GM12878 (cell line): ENCODE data around the gene GRPEL2. TPM values are rescaled to one million over a fixed set of nuclear protein-coding genes. Genes with fewer than 3 reads are reported as not detected.

Experiments
- ATAC-seq: fragments of 200-7000 bp; cut with Tn5 transposase; 3 replicates; pipeline ENCODE4 v1.9.1; 2020; ENCODE audit warnings: mild to moderate bottlenecking, moderate library complexity
- BruUV-seq: library from RNA; stranded (reverse); fragments of 400-500 nt; replicated peaks from 2 replicates; lab custom pipeline; 2021; lab: Mats Ljungman, UMichigan
- CTCF ChIA-PET: fragments of 300-600 bp; sonication (Branson Sonifier 250); formaldehyde crosslinking; extraction: SDS; loops from one replicate; lab custom pipeline; 2021; ENCODE audit warnings: inconsistent platforms; lab: Yijun Ruan, JAX
- POLR2A ChIA-PET: fragments of 350-600 bp; formaldehyde crosslinking; extraction: SDS; loops from one replicate; lab custom pipeline; 2021; ENCODE audit warnings: inconsistent platforms; lab: Charles Lee
- RAD21 ChIA-PET: fragments of 300-600 bp; sonication (Branson Sonifier 250); formaldehyde crosslinking; loops from one replicate; lab custom pipeline; 2023; ENCODE audit warnings: antibody characterized with exemption; ENCODE audit not compliant: unreplicated experiment; lab: Charles Lee
- SMC1A ChIA-PET: fragments of 300-600 bp; sonication (Branson Sonifier 250); formaldehyde crosslinking; loops from one replicate; lab custom pipeline; 2023; ENCODE audit not compliant: unreplicated experiment, uncharacterized antibody; lab: Charles Lee
- DNase-seq: peaks from one replicate; pipeline ENCODE4 v3.0.0-alpha.2; 2011; ENCODE audit warnings: low read depth, low spot score
- FAIRE-seq: peaks from 3 replicates; lab custom pipeline; 2011; peaks lifted over from hg19 to GRCh38; lab: Jason Lieb, UNC
- H2AFZ ChIP-seq: 2 replicates; pipeline ENCODE4 v1.6.0; 2011; ENCODE audit warnings: low read depth, low read length, control low read depth; ENCODE audit not compliant: control insufficient read depth
- H3K27ac ChIP-seq: 2 replicates; pipeline ENCODE4 v1.5.1; 2011; ENCODE audit warnings: control low read depth; ENCODE audit not compliant: control insufficient read depth, insufficient read depth
- H3K27me3 ChIP-seq, 2 experiments: replicated peaks in 1 of 2; 2 replicates each; pipeline versions ENCODE4 v1.6.0 to v1.6.1; 2011; ENCODE audit warnings: low read length in 1 of 2; ENCODE audit not compliant: control insufficient read depth in 2 of 2, insufficient read depth in 2 of 2
- H3K36me3 ChIP-seq, 2 experiments: 2 replicates each; pipeline ENCODE4 v1.5.1; 2011; ENCODE audit warnings: low read length in 1 of 2; ENCODE audit not compliant: control insufficient read depth in 2 of 2, insufficient read depth in 2 of 2
- H3K4me1 ChIP-seq: 2 replicates; pipeline ENCODE4 v1.6.1; 2011; ENCODE audit warnings: mild to moderate bottlenecking, low read length, moderate library complexity, mixed read lengths; ENCODE audit not compliant: control insufficient read depth, insufficient read depth
- H3K4me2 ChIP-seq: 2 replicates; pipeline ENCODE4 v1.6.0; 2011; ENCODE audit warnings: control low read depth; ENCODE audit not compliant: control insufficient read depth, insufficient read depth
- H3K4me3 ChIP-seq: fragments of 200-600 bp; sonication (generic); 2 replicates; pipeline ENCODE4 v1.5.1; 2016
- H3K79me2 ChIP-seq: 2 replicates; pipeline ENCODE4 v1.6.0; 2011; ENCODE audit warnings: low read length; ENCODE audit not compliant: control insufficient read depth, insufficient read depth
- H3K9ac ChIP-seq: 2 replicates; pipeline ENCODE4 v1.8.0; 2011; ENCODE audit warnings: low read length, control low read depth, mixed read lengths; ENCODE audit not compliant: control insufficient read depth, insufficient read depth
- H3K9me3 ChIP-seq: replicated peaks from 3 replicates; pipeline ENCODE4 v1.5.1; 2011; ENCODE audit warnings: mild to moderate bottlenecking, low read length; ENCODE audit not compliant: control insufficient read depth, insufficient read depth
- H4K20me1 ChIP-seq: 2 replicates; pipeline ENCODE4 v1.6.0; 2011; ENCODE audit not compliant: control insufficient read depth, insufficient read depth
- PAX5 ChIP-seq: IDR thresholded peaks from 2 replicates; pipeline ENCODE4 v1.6.1; 2011; ENCODE audit warnings: low read depth, low read length, borderline replicate concordance
- WGBS: methylation state at CpG from one replicate; pipeline ENCODE4 v1.1.6; 2016; ENCODE audit warnings: low lambda C conversion rate; ENCODE audit not compliant: insufficient replicate concordance, insufficient coverage; ENCODE audit errors: missing lambda C conversion rate; 5-methylcytosine and 5-hydroxymethylcytosine counted together
- in situ Hi-C: fragments of 300-500 bp; cut with MboI; formaldehyde crosslinking; loops from 9 replicates; pipeline ENCODE4 v1.14.3; 2018; ENCODE audit warnings: mixed read lengths
- intact Hi-C: fragments of 100-400 bp; cut with micrococcal nuclease; formaldehyde crosslinking; loops from one replicate; pipeline ENCODE4 v1.14.2; 2022; ENCODE audit not compliant: unreplicated experiment
- polyA plus RNA-seq, 11 experiments: library from polyadenylated mRNA; depleted of rRNA in 4 of 11; unstranded in 6 of 11; stranded (reverse) in 5 of 11; fragments of >200 nt; fragmentation: Nextera tagmentation in 4 of 11; fragmentation: Illumina TruSeq in 1 of 11; extraction: Ambion mirVana in 4 of 11; extraction: Trizol in 1 of 11; gene quantifications; 1 replicate in 1 of 11; 2 replicates in 10 of 11; pipeline versions ENCODE4 v1.2.1 to v1.2.3, GENCODE V29; 2011 to 2016; ENCODE audit warnings: inconsistent platforms in 2 of 11, missing spikeins in 2 of 11, low read depth in 1 of 11
- total RNA-seq, 4 experiments: library from RNA; depleted of rRNA in 3 of 4; stranded (reverse); fragments of >200 nt in 3 of 4; fragmentation: Illumina TruSeq in 1 of 4; extraction: Trizol in 1 of 4; gene quantifications; 2 replicates each; pipeline versions ENCODE4 v1.2.1 to v1.2.3, GENCODE V29; 2013 to 2021
- TF ChIP-seq, protein P1 (sequence below): fragments of 450-650 bp; IDR thresholded peaks from 2 replicates; pipeline ENCODE4 v1.6.1; 2017; ENCODE audit warnings: mild to moderate bottlenecking, low read depth, inconsistent platforms; ENCODE audit not compliant: poor library complexity, severe bottlenecking

GRPEL2 gene
- total and polyA plus RNA-seq, 10 of the 15 experiments (the other 5 are each of a cell fraction or from before 2014, with no cell fraction given) = 4.4 to 20.2 (median 14.1) TPM

DNA sequence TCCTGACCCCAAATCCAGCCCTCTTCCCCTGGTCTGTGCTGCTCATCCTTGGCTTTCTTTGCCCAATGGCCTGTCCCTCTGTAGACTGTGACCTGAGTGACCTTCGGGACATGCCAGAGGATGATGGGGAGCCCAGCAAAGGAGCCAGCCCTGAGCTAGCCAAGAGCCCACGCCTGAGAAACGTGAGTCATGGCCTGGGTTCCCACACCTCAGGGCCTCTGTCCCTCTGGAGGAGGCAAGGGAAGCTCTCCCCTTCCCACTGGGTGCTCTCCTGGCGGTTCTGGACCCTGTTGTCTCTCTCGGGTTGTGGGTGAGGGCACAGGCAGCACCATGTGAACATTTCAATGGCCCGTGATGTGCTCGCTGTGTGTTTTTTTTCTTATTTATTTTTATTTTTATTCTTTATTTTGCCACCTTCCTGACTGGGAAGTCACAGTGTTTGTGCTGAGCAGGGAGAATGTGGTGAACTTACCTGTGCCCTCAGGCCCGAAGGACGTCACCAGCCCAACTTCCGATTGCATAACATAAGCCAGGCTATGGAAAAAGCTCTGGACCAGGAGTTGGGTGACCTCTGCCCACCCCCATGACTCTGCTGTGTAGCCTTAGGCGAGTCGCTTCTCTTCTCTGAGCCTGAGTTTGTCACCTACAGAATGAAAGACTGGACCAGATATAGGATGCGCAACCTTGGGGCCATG lies 44.1 kb upstream of the GRPEL2 start:
- FAIRE-seq = no peak
- 31% methylated on average over 13 of the region's 13 CpGs for WGBS
- H3K36me3 ChIP-seq = no peaks in the 10 kb centered on the region
- H3K27me3 ChIP-seq = peaks cover 2 to 4% of the 10 kb centered on the region in 2 experiments; a peak in 3 of 4 replicates
- BruUV-seq = no TSS peak
- H2AFZ ChIP-seq = no peak overlapping the region
- H3K27ac ChIP-seq = no peak overlapping the region
- intact Hi-C loops (no loop called here), in situ Hi-C loops (no loop called here)
- CTCF ChIA-PET = no interaction called here
- no peaks in the 10 kb centered on the region for H4K20me1 ChIP-seq
- RAD21 ChIA-PET = interaction anchor here (1.7 kb wide), 1 partner anchor 71 kb away, joined by 3 read pairs; no protein-coding TSS in a partner anchor
- no peaks in the 10 kb centered on the region for H3K9me3 ChIP-seq
- POLR2A ChIA-PET = interaction anchor here (0.8 kb wide), 1 partner anchor 72 kb away, joined by 3 read pairs; no protein-coding TSS in a partner anchor
- H3K4me2 ChIP-seq = no peak overlapping the region
- no peak overlapping the region for H3K4me3 ChIP-seq
- DNase-seq = no peak
- no peak for TF ChIP-seq PAX5
- no peak for ATAC-seq
- SMC1A ChIA-PET = interaction anchor here (1.9 kb wide), 1 partner anchor 11 kb away, joined by 4 read pairs; no protein-coding TSS in a partner anchor
- no peaks in the 10 kb centered on the region for H3K4me1 ChIP-seq
- no peak overlapping the region for H3K9ac ChIP-seq
- H3K79me2 ChIP-seq = no peaks in the 10 kb centered on the region

DNA sequence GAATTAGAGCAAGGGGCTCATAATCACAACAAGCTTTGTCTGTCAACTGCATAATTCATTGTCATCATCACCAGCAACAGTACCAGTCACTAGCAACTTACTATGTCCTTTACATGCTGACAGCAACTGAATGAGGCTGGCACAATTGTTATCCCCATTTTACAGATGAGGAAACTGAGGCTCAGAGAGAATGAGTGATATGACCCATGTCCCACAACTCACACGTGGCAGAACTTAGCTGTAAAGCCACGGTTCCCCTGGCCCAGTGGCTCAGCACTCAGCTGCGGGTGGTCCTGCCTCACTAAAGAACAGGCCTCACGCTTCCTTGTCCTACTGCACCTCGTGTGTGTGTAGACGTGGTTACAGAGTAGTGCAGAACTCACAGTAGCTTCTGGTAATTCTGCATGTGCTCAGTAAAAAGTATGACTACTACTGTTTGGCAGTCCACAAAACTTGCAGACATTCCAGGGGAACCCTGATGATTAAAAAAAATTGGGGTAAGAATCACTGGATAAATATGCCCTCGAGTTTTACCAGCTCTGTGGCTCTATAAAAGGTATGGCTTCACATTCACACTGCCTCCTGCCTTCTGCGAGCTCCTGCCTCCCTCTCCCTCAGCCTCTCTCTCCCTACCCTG lies 43.4 kb upstream of the GRPEL2 start:
- no peaks in the 10 kb centered on the region for H3K79me2 ChIP-seq
- peaks cover 2 to 4% of the 10 kb centered on the region in 2 experiments; a peak in 3 of 4 replicates for H3K27me3 ChIP-seq
- BruUV-seq = no TSS peak
- H3K9me3 ChIP-seq = no peaks in the 10 kb centered on the region
- H3K27ac ChIP-seq = no peak overlapping the region
- no peak overlapping the region for H3K4me2 ChIP-seq
- 24% methylated on average over 8 of the region's 8 CpGs for WGBS
- TF ChIP-seq, protein P1, sequence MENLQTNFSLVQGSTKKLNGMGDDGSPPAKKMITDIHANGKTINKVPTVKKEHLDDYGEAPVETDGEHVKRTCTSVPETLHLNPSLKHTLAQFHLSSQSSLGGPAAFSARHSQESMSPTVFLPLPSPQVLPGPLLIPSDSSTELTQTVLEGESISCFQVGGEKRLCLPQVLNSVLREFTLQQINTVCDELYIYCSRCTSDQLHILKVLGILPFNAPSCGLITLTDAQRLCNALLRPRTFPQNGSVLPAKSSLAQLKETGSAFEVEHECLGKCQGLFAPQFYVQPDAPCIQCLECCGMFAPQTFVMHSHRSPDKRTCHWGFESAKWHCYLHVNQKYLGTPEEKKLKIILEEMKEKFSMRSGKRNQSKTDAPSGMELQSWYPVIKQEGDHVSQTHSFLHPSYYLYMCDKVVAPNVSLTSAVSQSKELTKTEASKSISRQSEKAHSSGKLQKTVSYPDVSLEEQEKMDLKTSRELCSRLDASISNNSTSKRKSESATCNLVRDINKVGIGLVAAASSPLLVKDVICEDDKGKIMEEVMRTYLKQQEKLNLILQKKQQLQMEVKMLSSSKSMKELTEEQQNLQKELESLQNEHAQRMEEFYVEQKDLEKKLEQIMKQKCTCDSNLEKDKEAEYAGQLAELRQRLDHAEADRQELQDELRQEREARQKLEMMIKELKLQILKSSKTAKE = no peak
- H3K36me3 ChIP-seq = no peaks in the 10 kb centered on the region
- no peak overlapping the region for H2AFZ ChIP-seq
- DNase-seq (no peak), ATAC-seq (no peak), FAIRE-seq (no peak)
- in situ Hi-C loops (no loop called here), intact Hi-C loops (no loop called here)
- ChIA-PET RAD21 (interaction anchor here (1.7 kb wide), 1 partner anchor 70 kb away, joined by 3 read pairs; no protein-coding TSS in a partner anchor), SMC1A (interaction anchor here (0.5 to 1.9 kb wide), 2 partner anchors 12 to 33 kb away, joined by 4 read pairs; no protein-coding TSS in a partner anchor), CTCF (no interaction called here), POLR2A (interaction anchor here (0.8 kb wide), 1 partner anchor 72 kb away, joined by 3 read pairs; no protein-coding TSS in a partner anchor)
- no peak overlapping the region for H3K4me3 ChIP-seq
- no peaks in the 10 kb centered on the region for H4K20me1 ChIP-seq
- H3K4me1 ChIP-seq = no peaks in the 10 kb centered on the region
- no peak overlapping the region for H3K9ac ChIP-seq
